GM18951 (cell line): Measurements from ENCODE around the gene VPS9D1.
"Not testable (repeated sequence)": the region's sequence is repeated elsewhere in the genome, so short reads cannot be mapped to it uniquely, and the experiment has no call there.

ENCODE experiments used
- POLR2A ChIP-seq: IDR thresholded peaks from 4 replicates; pipeline ENCODE4 v1.6.1; 2011; ENCODE audit warnings: mild to moderate bottlenecking; ENCODE audit not compliant: insufficient read length, insufficient read depth; ENCODE audit errors: extremely low read depth
- in situ Hi-C: fragments of 300-500 bp; cut with MboI; formaldehyde crosslinking; loops from one replicate; pipeline ENCODE4 v1.12.0; 2022; ENCODE audit warnings: low sequenced_read_pairs, mixed read lengths, inconsistent platforms; ENCODE audit not compliant: unreplicated experiment

Gene VPS9D1

GRCh38 chr16:89689142-89689541 is 31.6 kb downstream of the VPS9D1 start:
- TF ChIP-seq POLR2A: no peak
- in situ Hi-C loops: no loop called here

- in situ Hi-C loops: no loop called here
- TF ChIP-seq POLR2A: no peak
Measured at GRCh38 chr16:89688395-89688794, 32.3 kb downstream of the VPS9D1 start.

GRCh38 chr16:89687092-89687940 is 33.4 kb downstream of the VPS9D1 start:
- no peak for TF ChIP-seq POLR2A
- in situ Hi-C loops: no loop called here

GRCh38 chr16:89686520-89687091 is 34.1 kb downstream of the VPS9D1 start, which contains the start of gene CDK10:
Gene CDK10, plus strand, starts transcription at chr16:89686689. Its CDS starts 22 bp downstream, at chr16:89686711.
- TF ChIP-seq POLR2A: peak; percentile 96
- in situ Hi-C loops: no loop called here

- in situ Hi-C loops: no loop called here
- no peak for TF ChIP-seq POLR2A
Measured at GRCh38 chr16:89685916-89686315, 34.8 kb downstream of the VPS9D1 start.

- in situ Hi-C loops: no loop called here
Measured at GRCh38 chr16:89678258-89678657, 42.4 kb downstream of the VPS9D1 start.

GRCh38 chr16:89672177-89672941 is 48.3 kb downstream of the VPS9D1 start:
- in situ Hi-C loops: no loop called here

More at GRCh38 chr16:89678258-89678657, 42.4 kb downstream of the VPS9D1 start:
- TF ChIP-seq POLR2A: no peak

GRCh38 chr16:89671565-89671964 is 49.1 kb downstream of the VPS9D1 start:
- in situ Hi-C loops: not testable (repeated sequence)

More at GRCh38 chr16:89672177-89672941, 48.3 kb downstream of the VPS9D1 start:
- TF ChIP-seq POLR2A: no peak

- in situ Hi-C loops: no loop called here
Measured at GRCh38 chr16:89670496-89671431, 49.9 kb downstream of the VPS9D1 start.

GRCh38 chr16:89669755-89670154 is 50.9 kb downstream of the VPS9D1 start:
- in situ Hi-C loops: no loop called here
- TF ChIP-seq POLR2A: no peak

More at GRCh38 chr16:89670496-89671431, 49.9 kb downstream of the VPS9D1 start:
- no peak for TF ChIP-seq POLR2A

GRCh38 chr16:89668790-89669158 is 51.9 kb downstream of the VPS9D1 start:
- no peak for TF ChIP-seq POLR2A
- in situ Hi-C loops: no loop called here

GRCh38 chr16:89667633-89668032 is 53.1 kb downstream of the VPS9D1 start:
- no peak for TF ChIP-seq POLR2A
- in situ Hi-C loops: no loop called here

GRCh38 chr16:89667000-89667399 is 53.7 kb downstream of the VPS9D1 start:
- in situ Hi-C loops: not testable (repeated sequence)

- in situ Hi-C loops: not testable (repeated sequence)
Measured at GRCh38 chr16:89664238-89664637, 56.5 kb downstream of the VPS9D1 start.
